SK-N-SH (cell line): ENCODE data around the gene PTPRC.

Experiments used
- EP300 ChIP-seq, 2 experiments: IDR thresholded peaks; 2 replicates each; pipeline versions ENCODE4 v1.4.0 to v1.6.1; 2012; ENCODE audit warnings: borderline replicate concordance in 1 of 2, low read depth in 1 of 2, low read length in 1 of 2
- EZH2phosphoT487 ChIP-seq: fragments of 200-600 bp; sonication (generic); IDR thresholded peaks from 2 replicates; pipeline ENCODE4 v1.6.1; 2017; ENCODE audit warnings: low read depth, mixed run types, mild to moderate bottlenecking, antibody characterized with exemption, moderate library complexity, borderline replicate concordance
- FOXM1 ChIP-seq: IDR thresholded peaks from 2 replicates; pipeline ENCODE4 v1.4.0; 2012; ENCODE audit warnings: low read depth, mild to moderate bottlenecking
- SIN3A ChIP-seq: IDR thresholded peaks from 2 replicates; pipeline ENCODE4 v1.6.1; 2012; ENCODE audit warnings: low read depth, mild to moderate bottlenecking, low read length, moderate library complexity, borderline replicate concordance
- YY1 ChIP-seq: IDR thresholded peaks from 2 replicates; pipeline ENCODE4 v1.4.0; 2012; ENCODE audit warnings: low read depth, mild to moderate bottlenecking
- TF ChIP-seq, protein P1 (sequence below): fragments of 200-600 bp; sonication (generic); IDR thresholded peaks from 2 replicates; pipeline ENCODE4 v1.6.1; 2017; ENCODE audit warnings: antibody characterized with exemption, mild to moderate bottlenecking, moderate library complexity

DNA sequence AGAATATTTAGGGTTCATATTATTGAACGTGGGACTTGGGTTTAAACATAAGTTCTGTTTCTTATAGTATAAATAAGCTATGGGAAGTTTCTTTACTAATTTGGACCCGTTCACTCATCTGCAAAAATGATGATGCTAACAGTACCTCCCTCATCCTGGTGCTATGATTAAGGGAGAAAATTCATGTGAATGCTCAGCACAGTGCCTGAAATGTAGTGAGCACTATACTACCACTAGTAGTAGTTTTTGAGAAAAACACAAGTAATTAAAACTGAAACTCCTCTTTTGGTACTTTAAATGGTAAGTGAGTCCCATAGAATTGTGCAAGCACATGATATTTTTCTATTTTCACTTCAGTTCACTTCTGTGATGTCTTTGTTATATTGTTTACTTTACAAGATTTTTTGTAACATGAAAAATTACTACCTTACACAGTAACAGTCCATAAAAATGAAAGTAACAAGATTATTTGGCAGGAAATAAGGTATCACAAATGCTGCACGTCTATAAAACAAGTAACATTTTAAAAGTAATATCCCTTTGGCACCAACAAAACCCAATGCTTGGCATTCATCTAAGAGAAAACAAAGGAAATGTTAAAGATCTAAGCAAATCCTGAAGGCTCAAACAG is 11.3 kb upstream of the PTPRC start:
- TF ChIP-seq FOXM1 (no peak), EP300 (IDR thresholded peaks at IDR 0.05; ENCODE audit: borderline replicate concordance in 1 of 2, low read depth in 1 of 2, low read length in 1 of 2) (no peak), SIN3A (no peak), YY1 (no peak), EZH2phosphoT487 (no peak)
- TF ChIP-seq, protein P1, sequence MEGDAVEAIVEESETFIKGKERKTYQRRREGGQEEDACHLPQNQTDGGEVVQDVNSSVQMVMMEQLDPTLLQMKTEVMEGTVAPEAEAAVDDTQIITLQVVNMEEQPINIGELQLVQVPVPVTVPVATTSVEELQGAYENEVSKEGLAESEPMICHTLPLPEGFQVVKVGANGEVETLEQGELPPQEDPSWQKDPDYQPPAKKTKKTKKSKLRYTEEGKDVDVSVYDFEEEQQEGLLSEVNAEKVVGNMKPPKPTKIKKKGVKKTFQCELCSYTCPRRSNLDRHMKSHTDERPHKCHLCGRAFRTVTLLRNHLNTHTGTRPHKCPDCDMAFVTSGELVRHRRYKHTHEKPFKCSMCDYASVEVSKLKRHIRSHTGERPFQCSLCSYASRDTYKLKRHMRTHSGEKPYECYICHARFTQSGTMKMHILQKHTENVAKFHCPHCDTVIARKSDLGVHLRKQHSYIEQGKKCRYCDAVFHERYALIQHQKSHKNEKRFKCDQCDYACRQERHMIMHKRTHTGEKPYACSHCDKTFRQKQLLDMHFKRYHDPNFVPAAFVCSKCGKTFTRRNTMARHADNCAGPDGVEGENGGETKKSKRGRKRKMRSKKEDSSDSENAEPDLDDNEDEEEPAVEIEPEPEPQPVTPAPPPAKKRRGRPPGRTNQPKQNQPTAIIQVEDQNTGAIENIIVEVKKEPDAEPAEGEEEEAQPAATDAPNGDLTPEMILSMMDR: no peak
